GM21447 (cell line): ENCODE measurements around the gene COL9A3.
"Not testable (repeated sequence)": the region's sequence is repeated elsewhere in the genome, so short reads cannot be mapped to it uniquely, and the experiment has no call there.

Experiments used
- ATAC-seq: cut with Tn5 transposase; IDR thresholded peaks from one replicate; pipeline ENCODE4 v1.9.1; 2021; ENCODE audit not compliant: unreplicated experiment

Gene COL9A3

DNA sequence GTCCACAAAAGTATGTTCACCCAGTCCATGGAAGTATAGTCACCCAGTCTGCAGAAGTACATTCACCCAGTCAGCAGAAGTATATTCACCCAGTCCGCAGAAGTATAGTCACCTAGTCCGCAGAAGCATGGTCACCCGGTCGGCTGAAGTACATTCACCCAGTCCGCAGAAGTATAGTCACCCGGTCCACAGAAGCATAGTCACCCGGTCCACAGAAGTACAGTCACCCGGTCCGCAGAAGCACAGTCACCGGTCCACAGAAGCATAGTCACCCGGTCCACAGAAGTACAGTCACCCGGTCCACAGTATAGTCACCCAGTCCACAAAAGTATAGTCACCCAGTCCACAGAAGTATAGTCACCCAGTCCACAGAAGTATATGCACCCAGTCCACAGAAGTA lies 36.0 kb downstream of the COL9A3 start:
- no peak for ATAC-seq

DNA sequence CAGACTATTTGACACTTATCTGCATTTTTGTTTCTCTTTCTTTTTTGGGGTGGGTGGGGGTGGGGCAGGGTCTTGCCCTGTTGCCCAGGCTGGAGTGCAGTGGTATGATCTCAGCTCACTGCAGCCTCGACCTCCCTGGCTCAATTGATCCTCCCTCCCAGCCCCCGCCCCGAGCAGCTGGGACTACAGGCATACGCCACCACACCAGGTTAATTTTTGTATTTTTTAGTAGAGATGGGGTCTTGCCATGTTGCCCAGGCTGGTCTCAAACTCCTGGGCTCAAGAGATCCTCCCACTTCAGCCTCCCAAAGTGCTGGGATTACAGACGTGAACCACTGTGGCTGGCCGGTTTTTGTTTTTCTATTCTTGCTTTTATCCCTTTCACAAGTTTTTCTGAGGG lies 36.5 kb downstream of the COL9A3 start:
- not testable (repeated sequence) for ATAC-seq

DNA sequence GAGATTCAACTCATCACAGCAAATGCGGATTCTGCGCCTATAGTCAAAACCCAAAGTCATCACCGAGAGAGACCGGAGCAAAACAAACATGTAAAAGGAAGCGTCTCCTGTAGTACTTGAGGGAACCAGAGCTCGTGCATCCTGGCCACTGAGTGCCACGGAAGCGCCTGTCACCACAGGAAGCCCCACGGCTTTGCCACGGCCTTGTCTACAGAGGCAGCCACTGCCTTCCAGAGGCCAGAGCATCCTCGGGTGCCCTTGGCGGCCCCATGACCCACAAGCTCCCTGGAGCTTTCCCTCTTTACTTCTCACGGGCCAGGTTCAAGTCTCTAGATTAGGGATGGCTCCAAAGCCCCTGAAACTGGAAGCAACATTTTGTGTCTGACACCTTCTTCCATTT lies 37.3 kb downstream of the COL9A3 start:
- no peak for ATAC-seq

DNA sequence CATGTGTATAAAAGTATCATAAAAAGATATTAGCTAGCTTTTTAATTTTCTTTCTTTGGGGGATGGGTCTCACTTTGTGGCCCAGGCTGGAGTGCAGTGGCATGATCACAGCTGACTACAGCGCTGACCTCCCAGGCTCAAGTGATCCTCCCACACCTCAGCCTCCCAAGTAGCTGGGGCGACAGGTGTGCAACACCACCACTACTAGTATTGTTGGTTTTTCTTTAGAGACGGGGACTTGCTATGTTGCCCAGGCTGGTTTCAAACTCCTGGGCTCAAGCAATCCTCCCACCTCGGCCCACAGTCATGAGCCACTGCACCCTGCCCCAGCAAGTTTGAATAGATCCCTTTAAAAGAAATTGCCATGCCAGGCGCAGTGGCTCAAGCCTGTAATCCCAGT lies 38.3 kb downstream of the COL9A3 start:
- ATAC-seq = no peak

DNA sequence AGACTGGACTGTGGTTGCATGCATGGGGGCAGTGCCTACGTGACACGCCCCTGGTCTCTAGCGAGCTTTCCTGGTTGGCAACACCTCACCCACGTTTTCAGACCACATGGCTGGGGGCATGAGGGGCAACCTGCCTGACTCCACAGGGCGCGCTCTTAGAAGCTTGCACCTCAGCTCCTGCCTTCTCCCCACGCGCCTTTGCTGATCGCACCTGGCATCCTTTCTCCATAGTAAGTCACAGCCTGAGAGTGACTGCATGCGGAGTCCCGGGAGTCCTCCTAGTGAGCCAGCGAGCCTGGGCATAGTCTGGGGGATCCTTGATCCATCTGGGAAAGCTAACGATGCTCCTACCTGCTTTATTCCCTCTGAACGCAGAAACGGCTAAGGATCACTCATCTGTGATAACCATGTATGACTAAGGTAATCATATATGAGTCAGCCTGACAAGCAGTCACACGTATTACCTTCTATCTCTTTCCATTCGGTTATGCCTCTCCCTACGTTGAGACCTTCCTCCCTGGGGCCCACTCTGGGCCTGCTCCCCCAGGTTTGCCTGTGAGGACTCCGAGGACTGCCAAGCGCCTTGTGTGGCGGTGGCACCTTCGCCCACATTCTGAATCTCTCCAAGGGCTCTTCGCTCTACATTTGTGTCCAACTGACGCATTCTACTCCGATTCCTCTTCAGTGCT lies 40.2 kb downstream of the COL9A3 start:
- no peak for ATAC-seq

DNA sequence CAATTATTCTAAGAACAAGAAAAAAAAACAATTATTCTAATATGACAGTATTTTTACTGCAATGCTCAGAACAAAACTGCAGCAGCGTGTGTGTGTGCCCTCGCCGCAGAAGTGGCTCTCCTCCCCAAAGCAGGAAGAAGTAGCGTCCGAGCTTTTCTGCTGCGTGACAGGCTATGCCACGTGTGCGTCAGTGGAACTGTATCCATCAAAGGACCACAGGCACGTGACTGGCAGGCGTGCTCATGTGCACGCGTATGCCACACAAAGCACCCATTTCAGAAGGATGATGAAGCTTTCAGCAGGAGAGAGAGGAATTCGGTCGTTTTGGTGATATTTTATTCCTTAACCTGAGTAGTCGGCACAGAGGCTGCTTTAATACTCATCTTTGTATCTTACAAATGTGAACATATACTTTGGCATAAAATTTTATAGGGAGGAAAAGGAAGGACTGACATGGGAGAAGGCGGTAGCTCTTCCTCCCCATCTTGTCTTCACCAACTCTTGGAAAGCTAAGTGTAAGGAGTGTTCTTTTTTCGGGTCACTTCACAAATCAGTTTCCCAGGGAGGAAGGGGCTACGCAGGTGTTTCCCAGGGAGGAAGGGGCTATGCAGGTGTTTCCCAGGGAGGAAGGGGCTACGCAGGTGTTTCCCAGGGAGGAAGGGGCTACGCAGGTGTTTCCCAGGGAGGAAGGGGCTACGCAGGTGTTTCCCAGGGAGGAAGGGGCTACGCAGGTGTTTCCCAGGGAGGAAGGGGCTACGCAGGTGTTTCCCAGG lies 41.4 kb downstream of the COL9A3 start:
- ATAC-seq = no peak

DNA sequence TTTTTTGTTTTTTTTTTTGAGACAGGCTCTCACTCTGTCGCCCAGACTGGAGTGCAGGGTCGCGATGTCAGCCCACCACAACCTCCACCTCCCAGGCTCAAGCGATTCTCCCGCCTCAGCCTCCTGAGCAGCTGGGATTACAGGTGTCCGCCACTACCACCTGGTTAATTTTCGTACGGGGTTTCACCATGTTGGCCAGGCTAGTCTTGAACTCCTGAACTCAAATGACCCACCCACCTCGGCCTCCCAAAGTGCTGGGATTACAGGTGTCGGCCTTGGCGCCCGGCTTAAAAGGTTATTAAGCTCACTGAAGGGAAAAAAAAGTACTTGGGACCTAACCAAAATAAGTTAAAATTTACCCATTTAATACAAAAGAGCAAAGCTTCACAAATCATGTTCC lies 42.9 kb downstream of the COL9A3 start:
- no peak for ATAC-seq

DNA sequence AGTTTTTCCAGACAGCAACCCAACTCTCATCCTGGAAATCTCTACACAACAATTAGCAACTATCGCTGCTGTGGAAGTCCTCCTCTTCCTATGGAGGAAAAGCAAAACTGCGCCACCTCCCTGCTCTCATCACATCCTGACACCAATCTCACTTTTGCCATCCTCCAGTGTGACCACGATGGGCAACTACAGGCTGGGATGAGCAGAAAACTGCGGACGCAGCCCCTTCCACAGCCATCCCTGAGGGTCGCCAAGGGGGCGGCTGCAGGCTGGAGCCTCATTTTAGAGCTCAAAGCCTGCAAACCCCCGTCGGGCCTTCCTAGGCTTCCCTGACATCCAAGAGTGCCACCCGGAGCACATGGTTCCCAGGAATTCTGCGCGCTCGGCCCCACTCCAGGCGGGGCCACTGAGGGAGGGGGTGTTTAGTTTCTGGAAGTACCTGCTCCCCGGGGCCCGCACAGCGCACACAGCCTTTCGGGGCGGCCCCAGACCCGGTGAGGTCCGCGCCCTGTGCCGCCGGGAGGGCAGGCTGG lies 43.6 kb downstream of the COL9A3 start:
- no peak for ATAC-seq

DNA sequence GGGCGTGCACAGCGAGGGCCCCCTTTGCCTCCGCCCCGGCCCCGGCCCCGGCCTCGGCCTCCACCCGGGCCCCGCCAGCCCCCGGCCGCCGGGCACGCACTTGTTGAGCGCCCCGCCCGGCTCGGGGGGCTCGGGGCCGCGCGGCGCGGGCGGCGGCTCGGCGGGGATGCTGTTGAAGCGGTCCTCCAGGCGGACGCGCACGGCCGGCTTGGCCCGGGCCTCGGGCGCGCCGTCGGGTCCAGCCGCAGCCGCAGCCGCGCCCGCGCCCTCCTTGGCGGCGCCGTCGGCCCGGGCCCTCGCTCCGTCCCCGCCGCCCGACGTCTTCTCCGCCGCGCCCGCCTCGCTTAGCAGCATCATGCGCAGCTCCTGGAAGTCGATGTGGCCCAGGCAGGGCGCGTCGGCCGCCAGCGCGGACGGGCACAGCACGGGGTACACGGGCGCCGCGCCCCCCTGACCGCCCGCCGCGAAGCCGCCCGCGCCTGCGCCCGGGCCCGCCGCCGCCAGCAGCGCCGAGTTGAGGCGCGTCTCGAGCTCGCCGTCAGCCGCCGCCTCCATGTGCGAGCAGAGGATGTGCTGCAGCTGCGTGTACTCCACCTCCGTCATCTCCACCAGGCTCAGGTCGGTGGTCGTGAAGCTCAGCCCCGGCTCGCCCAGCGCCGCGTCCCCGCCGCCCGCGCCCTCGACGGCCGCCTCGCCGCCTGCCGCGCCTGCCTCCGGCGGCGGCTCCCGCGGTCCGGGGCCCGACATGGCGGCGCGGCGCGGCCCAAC lies 44.3 kb downstream of the COL9A3 start:
- no peak for ATAC-seq

DNA sequence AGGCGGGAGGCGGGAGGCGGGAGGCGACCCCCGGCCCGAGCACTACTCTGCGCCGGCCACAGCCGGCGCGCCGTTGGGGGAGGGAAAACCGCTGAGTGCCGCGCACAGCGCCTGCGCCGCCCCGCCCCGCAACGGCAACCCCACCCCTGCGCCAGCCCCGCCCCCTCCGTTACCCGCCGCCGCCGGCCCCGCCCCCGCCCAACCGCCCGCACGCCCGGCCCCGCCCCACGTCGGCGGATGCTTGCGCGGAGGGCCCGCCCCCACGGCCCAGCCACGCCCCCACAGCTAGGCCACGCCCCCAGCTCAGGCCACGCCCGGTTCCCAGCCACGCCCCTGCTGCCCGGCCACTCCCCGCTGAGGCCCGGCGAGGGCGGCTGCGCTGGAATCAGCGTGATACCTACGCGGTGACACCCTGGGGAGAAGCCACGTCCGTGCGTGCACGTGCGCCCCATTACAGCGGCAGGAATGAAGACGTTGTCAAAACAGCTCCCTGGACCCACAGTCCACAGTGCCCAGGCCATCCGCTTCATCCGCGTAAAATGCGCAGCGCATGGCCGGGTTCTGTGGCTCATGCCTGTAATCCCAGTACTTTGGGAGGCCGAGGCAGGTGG lies 45.0 kb downstream of the COL9A3 start, which contains the start of gene TCFL5:
Gene TCFL5, minus strand, starts transcription at position 97 of the 611 bp plus-strand sequence. CDS start 152 bp downstream, outside the sequence.
- ATAC-seq = no peak

DNA sequence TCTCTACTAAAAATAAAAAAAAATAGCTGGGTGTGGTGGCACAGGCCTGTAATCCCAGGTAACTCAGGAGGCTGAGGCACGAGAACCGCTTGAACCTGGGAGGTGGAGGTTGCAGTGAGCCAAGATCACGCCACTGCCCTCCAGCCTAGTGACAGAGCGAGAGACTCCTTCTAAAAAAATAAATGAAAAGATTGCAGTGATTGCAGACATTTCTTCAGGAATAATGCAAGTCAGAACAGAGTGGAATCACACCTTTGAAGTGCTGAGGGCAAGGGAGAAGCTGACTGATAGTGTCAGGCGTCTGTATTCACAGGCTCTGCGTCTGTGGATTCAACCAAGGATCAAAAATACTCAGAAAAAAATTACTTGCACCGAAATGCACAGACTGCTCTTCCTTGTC lies 47.4 kb downstream of the COL9A3 start:
- no peak for ATAC-seq

DNA sequence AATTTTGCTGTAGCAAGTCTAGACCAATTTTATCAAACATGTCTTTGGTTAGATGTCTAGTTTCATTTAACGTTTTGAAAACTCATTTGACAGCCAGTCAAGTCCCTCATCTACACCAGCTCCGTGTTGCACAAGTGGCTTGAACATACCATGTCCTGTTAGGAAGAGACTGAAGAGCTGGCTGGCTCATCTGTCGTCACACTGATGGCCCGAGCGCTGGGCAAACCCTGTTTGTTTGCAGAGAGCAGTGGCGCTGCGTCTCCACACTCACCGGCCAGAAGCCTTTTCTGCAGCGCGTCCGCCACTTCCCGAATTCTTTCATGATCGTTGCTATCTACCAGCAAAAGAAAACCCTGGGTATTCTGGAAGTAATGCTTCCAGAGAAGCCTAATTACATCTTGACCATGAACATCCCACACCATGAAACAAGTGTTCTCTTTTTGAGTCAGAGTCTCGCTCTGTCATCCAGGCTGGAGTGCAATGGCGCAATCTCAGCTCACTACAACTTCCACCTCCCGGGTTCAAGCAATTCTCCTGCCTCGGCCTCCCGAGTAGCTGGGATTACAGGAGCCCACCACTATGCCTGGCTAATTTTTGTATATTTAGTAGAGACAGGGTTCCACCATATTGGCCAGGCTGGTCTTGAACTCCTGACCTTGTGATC lies 55.5 kb downstream of the COL9A3 start:
- ATAC-seq = no peak

DNA sequence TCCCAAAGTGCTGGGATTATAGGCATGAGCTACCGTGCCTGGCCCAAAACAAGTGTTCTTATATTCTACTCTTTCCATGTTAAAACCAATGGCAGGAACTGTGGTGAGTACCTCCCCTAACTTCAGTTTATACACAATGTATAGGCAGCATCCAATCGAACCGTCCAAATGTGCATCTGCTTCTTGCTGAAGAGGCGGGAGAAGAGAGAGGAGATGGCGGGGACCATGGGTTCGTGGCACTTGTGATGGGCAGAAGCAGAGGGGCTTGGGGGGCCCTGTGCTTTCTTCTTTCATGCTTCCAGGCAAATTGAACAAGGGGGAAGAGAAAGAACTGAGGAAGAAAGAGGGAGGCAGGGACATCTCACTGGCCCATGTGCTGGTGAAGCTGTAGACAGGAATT lies 56.0 kb downstream of the COL9A3 start:
- no peak for ATAC-seq

DNA sequence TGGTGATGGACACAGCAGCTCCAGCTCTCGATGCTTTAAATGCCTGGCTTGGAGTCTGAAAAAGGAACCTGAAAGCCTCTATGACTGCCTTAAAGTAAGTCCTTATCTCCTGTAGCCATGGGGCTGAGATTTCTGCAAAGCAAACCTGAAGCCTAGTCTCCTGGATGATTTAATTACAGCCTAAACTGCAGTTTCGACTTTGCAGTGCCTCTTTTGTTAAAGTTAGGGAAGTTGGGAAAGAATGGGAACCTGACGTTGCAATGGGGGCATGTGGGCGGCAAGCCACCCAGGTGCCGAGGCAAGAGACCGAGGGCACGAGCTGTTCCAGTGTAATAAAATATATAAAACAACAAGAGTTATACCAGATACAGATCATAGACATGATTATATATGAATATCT lies 56.4 kb downstream of the COL9A3 start:
- ATAC-seq = no peak

DNA sequence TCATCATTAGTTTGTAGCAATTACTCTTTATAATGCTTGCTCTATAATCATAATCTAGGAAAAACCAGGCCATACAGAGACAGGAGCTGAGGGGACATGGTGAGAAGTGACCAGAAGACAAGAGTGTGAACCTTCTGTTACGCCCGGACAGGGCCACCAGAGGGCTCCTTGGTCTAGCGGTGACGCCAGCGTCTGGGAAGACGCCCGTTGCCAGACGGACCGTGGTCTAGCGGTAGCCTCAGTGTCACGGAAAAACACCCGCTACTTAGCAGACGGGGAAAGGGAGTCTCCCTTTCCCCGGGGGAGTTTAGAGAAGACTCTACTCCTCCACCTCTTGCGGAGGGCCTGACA lies 56.8 kb downstream of the COL9A3 start:
- not testable (repeated sequence) for ATAC-seq

DNA sequence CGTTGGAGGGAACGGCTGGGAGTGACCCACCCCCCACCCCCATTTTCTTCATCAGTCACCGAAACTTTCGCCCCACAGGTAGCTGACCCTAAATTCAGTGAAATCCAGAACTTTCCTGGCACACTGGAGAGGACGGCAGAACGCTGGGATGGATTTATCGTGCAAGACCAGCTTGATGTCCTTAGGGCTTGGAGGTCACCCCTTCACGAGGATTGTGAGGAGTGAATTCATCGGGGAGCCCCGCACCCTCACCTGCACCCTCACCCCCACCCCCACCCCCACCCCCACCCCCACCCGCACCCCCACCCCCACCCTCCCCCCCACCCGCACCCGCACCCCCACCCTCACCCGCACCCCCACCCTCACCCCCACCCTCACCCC lies 58.1 kb downstream of the COL9A3 start:
- no peak for ATAC-seq

DNA sequence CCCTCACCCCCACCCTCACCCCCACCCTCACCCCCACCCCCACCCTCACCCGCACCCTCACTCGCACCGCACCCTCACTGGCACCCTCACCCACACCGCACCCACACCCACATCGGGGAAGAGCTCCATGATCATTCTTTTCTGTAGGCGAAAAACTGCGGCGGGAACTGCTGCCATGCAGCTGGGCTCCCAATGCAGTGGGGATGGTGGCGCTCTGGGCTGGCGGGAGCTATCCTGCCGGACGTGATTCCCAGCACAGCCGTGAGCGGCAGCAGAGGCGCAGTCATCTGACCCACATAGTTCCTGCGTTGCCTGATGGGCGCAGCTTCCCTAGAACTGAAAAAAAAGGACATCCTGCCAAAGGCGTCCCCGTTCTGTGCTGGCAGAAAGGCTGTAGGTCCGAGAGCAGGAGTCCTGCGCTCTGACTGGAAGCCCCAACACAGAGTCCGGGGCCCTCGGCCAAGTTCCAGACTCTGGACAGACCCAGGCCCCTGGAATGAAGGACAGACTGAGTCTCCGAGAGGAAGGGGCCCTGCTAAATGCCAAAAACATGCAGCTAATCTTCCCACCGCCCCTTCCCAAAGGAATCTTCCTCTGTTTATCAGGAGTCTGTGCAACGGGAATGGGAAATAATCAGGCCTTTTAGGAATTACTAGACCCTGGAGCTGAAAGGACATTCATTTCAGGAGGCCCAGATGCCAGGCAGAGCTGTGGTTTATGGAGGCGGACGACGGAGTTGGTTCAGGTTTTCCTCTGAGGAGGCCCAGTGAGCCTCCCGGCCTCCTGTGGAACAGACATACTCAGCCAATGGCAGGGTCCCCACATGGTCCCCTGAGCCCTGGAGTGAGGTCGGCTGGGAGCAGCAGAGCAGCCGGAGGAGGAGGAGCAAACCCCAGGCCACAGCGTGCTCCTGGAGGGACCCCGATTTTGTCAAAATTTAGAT lies 58.8 kb downstream of the COL9A3 start:
- ATAC-seq = no peak

DNA sequence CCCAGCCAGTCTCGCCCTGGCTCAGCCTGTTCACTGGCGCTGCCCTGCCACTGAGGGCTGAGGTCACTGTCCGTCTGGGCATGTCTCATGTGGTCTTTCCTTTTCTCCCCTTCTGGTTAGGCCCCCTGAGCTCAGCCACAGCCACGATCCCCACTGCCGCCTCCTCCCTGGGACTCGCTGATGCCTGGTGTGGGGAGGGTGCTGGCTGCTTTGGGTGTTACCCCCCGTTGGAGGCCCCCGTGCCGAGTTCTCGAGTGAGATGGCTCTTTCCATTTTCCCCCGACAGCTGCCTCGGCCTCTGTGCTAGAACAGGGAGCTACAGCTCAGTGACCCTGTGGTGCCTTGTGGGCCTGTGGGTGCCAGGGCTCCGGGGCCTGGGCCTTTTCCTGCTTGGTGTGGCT lies 59.7 kb downstream of the COL9A3 start:
- no peak for ATAC-seq

DNA sequence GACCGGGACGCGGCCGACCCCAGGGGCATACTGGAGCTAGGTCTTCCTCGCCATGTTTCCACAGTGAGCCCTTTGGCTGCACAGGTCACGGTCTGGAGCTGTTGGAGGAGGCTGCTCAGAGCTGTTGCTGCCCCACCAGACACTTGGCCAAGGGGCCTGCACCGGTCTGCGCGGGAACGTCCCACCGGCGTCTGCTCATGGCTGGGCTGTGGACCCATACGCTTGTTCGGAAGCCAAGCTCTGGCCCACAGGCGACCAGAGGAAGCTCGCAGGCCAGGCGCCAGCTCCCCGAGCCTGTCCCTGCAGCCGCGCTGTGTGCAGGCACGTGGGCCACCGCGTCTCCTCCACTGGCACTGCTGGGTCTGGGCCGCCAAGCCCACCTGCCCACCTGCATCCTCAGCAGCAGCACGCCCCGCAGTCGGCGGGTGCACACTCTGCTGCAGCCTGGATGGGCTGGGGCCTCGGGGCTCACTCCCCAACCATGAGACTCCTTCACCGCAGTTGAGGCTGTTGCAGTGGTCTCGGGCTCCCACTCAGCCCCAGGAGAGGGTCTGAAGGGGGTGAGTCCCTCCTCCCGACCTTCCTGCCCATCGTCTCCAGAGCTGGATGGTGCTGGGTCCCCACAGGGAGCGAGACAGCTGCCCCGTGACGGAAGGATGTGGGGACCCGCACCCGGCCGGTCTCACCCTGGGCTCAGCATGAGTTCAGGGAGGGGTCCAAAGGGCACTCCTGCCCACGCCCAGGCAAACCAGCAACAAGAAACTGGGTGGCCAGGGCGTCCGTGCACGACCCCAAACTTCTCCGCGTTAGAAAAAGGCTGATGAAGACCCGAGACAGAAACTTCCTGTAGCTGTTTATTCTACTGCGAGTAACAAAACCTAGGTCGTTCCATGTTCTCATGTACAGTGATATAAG lies 60.3 kb downstream of the COL9A3 start:
- no peak for ATAC-seq
